CD4-positive, alpha-beta T cell treated with Interleukin-15 for 4 hours (primary cell): Measurements from ENCODE around the gene MEX3A.
"Not testable (repeated sequence)": the region's sequence is repeated elsewhere in the genome, so short reads cannot be mapped to it uniquely, and the experiment has no call there.

Experiments used
- DNase-seq: peaks from one replicate; pipeline ENCODE4 v3.0.0-alpha.2; 2020; ENCODE audit warnings: low spot score

The MEX3A gene

DNA sequence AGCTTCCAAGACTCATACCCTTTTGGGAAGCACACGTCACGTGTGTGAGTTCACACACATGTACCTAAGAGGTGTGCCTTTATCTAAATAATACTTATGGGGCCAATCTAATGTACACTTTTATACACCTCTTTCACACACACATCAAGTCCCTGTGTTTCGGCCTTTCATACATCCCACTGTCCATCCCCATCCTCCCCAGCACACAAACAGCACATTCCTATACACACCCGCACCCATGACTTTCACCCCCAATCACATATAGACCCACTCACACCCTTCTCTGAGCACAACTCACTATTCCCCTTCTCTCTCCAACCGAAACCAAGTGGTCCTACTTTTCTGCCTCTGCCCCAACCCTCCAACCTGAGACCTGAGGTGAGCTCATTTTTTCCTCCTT is 3.5 kb downstream of the MEX3A start:
- no peak for DNase-seq

DNA sequence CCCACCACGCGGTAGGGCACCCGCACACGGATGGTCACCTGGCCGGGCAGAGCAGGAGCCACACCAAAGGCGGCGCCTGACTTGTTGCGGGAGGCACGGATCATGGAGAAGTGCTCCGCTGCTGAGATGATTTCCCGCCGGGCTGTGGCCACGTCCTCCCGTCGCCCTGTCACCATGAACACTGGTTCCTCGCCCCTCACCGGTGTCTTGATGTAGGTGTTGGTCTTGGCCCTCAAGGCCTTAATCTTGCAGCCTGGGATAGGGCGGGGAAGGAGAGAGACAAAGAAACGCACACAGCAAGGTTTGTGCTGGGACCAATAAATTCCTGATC is 4.9 kb downstream of the MEX3A start:
- DNase-seq: no peak

DNA sequence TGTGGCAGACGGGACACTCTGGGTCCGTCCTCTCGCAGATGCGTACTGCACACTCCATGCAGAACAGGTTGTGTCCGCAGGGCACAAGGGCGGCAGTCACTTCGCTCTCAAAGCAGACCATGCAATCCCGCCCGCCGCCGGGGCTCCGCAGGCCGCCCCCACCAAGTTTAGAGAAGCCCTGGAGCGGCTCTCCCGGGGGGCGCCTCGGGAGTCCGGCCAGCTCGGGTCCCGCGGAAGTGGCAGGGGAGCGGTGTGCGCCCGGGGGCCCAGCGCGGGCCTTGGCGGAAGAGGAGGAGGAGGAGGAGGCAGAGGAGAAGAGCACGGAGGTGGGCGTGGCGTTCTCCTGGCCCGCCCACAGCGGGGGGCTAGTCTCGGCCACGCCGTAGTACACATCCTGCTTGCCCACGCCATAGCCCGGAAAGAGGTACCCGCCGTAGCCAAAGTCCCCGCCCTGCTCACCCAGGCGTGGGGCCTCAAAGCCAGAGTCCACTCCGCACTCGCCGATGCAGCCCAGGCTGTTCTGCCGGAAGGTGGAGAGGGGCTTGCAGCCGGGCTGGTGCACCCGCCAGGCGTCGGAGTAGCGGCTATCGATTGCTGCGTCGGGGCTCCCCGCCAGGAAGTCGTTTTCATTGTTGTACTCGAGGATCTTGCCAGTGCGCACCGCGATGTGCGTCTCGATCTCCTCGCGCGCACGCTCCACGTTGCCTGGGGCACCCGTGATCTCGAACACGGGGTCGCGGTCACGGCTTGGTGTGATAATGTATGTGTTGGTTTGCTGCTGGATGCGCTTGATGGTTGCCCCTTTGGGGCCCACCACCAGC is 5.4 kb downstream of the MEX3A start:
- DNase-seq: no peak

- no peak for DNase-seq
These were observed 6.5 kb downstream of the MEX3A start for GRCh38 chr1:156075775-156076204.

DNA sequence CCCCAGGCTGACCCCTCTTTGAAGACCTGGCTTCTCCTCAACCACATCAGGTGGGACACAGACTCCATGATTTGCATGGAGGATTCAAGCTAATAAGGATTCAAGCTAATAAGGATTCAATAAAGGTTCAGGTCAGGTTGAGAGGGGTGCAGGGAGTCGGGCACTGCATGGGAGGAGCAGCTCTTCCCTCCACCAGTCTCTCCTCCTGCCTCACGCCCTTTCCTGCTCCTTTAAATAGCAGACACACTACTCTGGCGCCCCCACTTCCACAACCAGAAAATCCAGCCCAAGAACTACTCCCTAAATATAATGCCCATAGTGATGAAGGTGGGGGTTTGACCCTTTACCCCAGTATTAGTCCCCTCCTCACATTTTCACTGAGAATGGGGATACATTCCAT is 7.1 kb downstream of the MEX3A start:
- no peak for DNase-seq

- DNase-seq: no peak
These were observed 7.6 kb downstream of the MEX3A start for GRCh38 chr1:156074661-156075060.

DNA sequence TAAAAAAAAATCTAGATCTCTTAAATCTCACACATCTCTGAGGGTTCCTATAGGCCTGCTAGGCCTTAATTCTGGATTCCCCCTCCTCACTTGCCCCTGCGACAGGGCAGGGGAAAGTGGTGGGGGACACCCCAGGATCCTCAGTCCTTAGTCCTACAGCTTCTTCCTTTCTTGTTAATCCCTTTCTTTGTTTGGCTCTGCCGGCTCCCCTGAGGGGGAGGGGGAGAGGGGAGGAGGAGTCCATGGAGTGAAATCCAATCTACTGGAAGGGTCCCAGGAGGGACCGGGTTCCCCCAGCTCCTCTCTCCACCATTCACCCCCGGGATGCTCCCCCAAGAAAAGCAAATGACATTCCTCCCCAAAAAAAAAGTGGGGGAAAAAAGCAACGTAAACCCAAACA is 8.5 kb downstream of the MEX3A start:
- no peak for DNase-seq

GRCh38 chr1:156073110-156073687 is 9.1 kb downstream of the MEX3A start:
- no peak for DNase-seq

DNA sequence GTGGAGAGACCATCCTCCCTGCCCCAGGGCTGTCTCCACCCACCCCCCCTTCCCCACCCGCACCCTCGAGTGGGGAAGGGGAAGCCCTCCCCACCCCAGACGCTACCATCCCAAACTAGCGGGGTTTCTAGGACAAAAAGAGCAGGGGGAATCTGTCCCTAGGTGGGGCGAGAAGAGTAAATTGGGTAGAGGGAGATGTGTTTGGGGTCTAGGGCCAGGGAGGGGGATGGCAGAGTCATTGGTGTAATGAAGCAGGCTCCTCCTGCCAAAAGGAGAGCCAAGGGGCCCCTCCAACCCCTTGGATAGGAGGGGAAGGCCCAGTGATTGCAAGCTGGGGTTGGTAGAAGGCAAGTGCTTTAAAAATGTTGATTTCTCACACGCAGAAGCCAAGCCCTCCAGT is 10.0 kb downstream of the MEX3A start:
- DNase-seq: no peak

- DNase-seq: not testable (repeated sequence)
These were observed 10.9 kb downstream of the MEX3A start for GRCh38 chr1:156071332-156071816.

- no peak for DNase-seq
These were observed 11.7 kb downstream of the MEX3A start for GRCh38 chr1:156070548-156070947.

- no peak for DNase-seq
These were observed 12.5 kb downstream of the MEX3A start for GRCh38 chr1:156069490-156070455.

GRCh38 chr1:156067262-156067661 is 15.0 kb downstream of the MEX3A start:
- DNase-seq: no peak

GRCh38 chr1:156065871-156066270 is 16.4 kb downstream of the MEX3A start:
- DNase-seq: no peak

DNA sequence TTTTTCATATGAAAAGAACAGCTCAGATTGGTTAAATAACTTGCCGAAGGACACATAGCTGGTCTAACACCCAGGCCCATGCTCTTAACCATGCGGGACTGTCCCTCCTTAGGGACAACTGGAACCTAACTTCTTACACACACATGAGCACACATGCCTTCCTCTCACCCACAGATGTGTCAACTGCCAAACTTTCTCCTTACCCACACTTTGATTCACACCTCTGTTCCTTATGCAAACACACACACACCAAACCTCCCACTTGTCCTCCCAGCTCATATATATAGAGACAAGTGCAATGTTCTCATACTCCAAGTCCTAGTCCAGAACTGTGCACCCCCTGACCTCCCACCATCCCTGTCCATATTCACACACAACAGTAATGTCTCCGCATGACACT is 17.1 kb downstream of the MEX3A start:
- no peak for DNase-seq

GRCh38 chr1:156064615-156065014 is 17.6 kb downstream of the MEX3A start:
- no peak for DNase-seq

- DNase-seq: no peak
These were observed 18.3 kb downstream of the MEX3A start for GRCh38 chr1:156063997-156064285.

- DNase-seq: no peak
These were observed 20.1 kb downstream of the MEX3A start for GRCh38 chr1:156062189-156062588.

GRCh38 chr1:156060937-156061636 is 21.2 kb downstream of the MEX3A start, which contains the start of gene RAB25:
Gene RAB25 (plus strand): TSS chr1:156061160. CDS start chr1:156061401, 241 bp downstream.
- no peak for DNase-seq

GRCh38 chr1:156056326-156056849 is 25.9 kb downstream of the MEX3A start:
- DNase-seq: no peak

DNA sequence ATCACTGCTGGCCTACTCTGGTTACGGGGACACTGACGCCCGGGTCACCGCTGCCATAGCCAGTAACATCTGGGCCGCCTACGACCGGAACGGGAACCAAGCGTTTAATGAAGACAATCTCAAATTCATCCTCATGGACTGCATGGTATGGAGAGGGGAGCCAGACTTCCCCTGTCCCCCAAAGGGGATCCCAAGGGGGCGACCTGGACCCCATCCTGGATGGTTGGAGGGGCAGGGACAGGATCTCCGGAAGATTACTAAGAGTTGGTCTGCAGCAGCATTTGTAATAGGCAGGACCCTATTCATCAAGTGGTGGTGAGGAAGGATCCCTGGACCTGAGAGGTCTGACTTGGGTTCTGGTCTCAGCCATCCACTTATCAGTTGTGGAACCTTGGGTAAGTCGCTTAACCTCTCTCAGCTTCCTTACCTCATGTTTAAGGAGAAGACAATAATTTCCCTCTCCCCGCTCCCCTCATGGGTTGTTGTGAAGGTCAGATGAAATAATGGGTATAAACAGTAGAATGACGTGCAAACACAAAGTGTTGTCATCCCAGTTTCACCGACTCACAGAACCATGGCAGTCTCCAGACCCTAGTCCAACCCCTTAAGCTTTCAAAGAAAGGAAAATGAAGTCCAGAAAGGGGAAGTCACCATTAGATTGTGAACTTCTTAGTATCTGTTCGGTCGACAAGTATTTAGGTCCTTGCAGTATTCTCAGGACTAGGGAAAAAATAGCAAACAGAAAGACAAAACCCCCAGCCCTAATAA is 26.8 kb downstream of the MEX3A start:
- no peak for DNase-seq
